ENCODE measurements around the gene SMIM24.
"Not testable (repeated sequence)": the region's sequence is repeated elsewhere in the genome, so short reads cannot be mapped to it uniquely, and the experiment has no call there.

SMIM24 gene

GRCh38 chr19:3513229-3514140 lies 33.2 kb upstream of the SMIM24 start:
- DNase-seq, result no peak

- no peak for DNase-seq
These were observed 32.4 kb upstream of the SMIM24 start for GRCh38 chr19:3512562-3513228.

DNA sequence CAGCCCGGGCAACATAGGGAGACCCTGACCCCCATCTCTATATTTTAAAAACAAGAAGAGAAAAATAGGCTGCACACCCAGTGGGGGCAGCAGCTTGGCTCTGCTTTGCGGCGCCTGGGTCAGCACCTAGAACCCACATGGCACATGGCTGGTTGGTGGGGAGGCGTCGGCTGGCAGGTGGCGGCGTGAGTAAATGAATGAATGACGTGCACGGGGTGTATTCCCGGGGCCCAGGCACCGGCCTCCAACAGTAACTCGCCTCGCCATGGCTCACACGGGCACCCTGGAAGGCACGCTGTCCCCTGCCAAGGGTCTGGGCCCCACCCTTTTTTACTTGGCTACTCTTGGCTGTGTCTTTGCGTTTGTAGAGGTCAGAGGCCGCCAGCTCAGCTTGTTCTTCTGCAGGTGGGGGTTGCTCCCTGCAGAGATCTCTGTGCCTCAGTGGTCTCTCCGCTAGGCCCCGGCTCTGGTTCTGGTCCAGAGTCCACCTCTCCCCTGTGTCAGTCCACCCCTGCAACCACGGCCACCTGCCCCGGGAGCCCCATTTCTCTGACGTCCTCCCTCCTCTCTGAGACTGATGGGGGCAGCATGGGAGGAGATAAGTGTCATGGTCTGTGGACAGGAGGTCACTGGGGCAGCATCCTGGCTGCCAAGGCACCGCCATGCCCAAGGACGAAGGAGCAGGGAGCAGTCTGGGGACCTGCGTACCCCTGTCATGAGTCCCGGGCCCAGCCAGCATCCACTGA lies 31.4 kb upstream of the SMIM24 start:
- no peak for DNase-seq

DNA sequence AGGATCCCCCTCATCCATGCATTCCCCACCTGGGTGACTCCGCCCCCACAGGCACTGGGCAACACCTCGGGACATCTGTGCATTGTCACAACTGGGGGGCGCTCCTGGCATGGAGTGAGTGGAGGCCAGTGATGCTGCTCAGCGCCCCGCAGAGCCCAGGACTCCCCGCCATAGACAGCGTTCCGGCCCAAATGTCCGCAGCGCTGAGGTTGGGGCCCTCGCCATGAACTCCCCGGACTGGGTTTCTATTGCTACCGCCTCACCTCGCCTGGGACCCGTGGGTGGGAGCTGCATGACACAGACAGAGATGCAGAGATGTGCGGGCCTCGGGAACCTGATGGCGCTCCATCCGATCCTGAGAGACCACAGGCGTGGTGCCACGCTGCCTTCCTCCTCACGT lies 30.4 kb upstream of the SMIM24 start:
- DNase-seq, result no peak

- DNase-seq, result no peak
These were observed 29.3 kb upstream of the SMIM24 start for GRCh38 chr19:3509566-3509989.

GRCh38 chr19:3508771-3509535 lies 28.6 kb upstream of the SMIM24 start:
- no peak for DNase-seq

- not testable (repeated sequence) for DNase-seq
These were observed 27.9 kb upstream of the SMIM24 start for GRCh38 chr19:3508121-3508661.

DNA sequence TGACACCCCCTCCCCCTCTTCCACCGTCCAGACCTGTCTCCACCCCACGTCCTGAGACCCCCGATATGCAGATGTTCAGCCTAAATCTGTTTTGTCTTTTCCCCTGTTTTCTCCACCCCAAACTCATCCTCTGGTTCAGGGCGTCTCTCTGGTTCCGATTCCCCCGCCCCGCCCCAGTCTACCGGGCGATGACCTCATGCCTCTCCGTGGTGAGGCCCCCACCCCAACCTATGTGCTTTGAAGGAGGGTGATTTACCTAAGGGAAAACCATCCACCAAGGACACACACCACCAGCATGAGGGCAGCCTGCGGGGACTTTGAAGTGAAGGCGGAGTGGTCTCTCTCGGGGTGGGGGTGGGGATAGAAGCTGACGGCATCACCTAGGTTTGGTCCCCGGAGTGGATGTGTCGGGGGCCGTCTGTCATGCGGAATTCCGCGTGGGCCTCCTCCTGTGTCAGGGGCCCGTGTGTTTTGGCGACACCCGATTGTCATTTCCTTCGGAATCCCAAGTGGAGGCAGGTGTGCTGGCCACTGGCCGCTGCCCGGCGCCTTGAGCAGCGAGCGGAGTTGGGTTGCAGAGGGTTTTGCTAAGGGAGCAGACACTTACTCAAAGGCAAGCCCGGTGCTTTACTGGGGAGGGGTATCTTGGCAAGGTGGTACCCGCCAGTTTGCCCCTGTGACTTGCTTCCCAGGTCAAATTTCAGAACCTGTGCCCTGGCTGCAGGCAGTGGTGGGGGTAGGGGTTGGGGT lies 27.2 kb upstream of the SMIM24 start:
- DNase-seq, result no peak

- no peak for DNase-seq
These were observed 26.3 kb upstream of the SMIM24 start for GRCh38 chr19:3506384-3507340.

GRCh38 chr19:3505598-3506383 lies 25.5 kb upstream of the SMIM24 start, which contains the start of gene FZR1:
Gene FZR1, plus strand, starts transcription at chr19:3506311. Its CDS starts 16,679 bp downstream, at chr19:3522990.
- DNase-seq, result peak; percentile 91

DNA sequence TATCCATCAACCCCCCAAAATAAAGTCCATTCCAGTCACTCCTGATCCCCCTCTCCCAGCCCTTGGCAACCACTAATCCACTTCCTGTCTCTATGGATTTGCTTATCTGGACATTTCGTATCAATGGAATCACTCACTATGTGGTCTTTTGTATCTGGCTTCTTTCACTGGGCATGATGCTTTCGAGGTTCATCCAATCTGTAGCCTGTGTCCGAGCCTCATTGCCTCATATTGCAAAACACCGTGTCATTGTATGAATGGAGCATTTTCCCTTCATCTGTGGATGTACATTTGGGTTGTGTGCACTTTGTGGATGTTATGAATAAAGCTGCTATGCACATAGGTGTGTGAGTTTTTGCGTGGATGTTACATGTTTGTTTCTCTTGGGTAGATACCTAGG lies 24.4 kb upstream of the SMIM24 start:
- no peak for DNase-seq

DNA sequence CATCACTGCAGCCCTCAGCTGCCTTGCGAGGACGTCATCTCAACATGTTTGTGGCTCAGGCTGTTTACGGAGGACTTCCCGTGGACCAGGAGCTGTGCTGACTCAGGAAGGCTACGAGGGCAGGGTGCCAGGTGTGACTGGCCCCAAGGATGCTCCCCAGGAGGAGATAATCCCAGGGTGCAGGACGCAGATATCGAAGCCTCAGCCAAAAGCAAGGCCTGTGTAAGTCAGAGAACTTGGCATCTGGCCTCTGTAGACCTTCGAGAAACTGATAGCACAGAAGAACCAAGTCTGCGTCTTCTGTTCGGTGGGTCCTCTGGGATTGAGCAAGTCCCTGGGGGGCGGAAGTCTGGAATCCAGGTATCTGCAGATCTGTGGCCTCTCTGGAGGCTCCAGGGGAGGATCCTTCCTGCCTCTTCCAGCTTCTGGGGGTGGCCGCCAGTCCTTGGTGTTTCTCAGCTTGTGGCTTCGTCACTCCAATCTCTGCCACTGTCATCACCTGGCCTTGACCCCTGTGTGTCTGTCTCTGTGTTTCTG lies 22.8 kb upstream of the SMIM24 start:
- DNase-seq, result no peak

- DNase-seq, result no peak
These were observed 21.5 kb upstream of the SMIM24 start for GRCh38 chr19:3501780-3502179.

DNA sequence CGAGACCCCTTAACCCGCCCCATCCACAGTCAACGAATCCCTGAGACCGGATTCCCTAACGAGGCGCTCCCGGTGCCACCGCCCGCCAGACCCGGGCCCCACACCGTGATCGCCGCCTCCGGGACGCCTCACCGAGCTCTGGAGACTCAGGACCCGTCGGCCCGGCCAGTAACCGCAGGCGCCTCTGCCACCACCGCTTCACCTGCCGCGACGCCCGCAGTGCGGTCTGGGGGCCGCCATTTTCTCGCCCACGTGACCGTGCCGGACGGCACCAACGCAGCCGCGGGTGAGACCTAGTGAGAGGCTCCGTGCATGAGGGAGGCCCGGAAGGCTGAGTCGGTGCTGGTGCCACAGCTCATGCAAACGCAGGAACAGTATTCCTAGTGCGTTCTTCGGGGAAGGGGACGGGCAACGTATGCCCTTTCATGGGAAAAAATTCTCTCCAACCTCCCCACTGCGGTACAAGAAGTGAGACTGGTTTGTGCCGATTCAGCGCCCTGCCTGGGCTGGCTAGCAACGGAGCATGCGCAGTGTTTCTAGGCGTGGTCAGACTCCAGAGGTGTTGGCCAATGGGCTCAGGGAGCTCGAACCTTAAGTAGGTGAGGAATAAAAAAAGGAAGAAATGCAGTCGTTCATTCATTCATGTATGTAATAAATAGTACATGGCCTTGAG lies 20.2 kb upstream of the SMIM24 start, which contains the start of gene DOHH:
TSS of gene DOHH (minus strand) at position 246 of the 673 bp plus-strand sequence. CDS start 3,860 bp downstream, outside the sequence.
- DNase-seq, result peak; percentile 92

DNA sequence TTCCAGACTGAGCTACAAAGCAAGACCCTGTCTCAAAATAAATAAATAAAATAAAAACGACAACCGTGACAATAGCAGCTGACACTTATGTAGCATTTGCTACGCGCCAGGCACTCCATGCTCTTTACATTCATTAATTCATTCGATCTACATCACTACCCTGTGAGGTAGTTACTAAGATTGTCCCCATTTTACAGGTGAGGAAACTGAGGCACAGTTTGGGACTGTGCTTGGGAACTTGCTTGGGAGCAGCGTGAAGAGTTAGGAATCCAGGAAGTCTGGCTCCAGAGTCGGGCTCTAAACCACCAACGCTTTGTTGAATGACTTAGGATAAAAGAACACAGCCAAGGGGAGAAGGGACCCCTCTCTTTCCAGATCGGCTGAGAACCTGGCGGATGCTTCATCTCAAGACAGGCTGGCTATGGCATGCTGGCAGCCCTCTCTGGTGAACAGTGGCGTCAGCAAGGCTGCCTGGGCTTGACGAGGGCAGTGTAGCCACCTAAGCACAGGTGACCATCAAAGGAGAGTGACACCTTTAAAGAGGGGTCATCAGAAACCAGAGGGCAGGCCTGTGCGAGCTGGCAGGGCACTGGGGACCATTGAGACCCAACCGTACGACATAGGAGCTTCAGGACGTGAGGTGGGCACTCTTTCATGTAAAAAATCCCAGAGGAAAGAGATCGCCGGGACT lies 19.6 kb upstream of the SMIM24 start:
- no peak for DNase-seq

- no peak for DNase-seq
These were observed 17.6 kb upstream of the SMIM24 start for GRCh38 chr19:3497757-3498520.
